HL-60/S4 treated with phorbol 12-myristate 13-acetate at 8.2 ng/mL for 4 days and 3 days (cell line): ENCODE measurements around the gene CNNM4.

Experiments used
- in situ Hi-C: fragments of 300-500 bp; cut with MboI; formaldehyde crosslinking; loops from 2 replicates; pipeline ENCODE4 v1.15.0; 2022; ENCODE audit warnings: low sequenced_read_pairs

Gene CNNM4

DNA sequence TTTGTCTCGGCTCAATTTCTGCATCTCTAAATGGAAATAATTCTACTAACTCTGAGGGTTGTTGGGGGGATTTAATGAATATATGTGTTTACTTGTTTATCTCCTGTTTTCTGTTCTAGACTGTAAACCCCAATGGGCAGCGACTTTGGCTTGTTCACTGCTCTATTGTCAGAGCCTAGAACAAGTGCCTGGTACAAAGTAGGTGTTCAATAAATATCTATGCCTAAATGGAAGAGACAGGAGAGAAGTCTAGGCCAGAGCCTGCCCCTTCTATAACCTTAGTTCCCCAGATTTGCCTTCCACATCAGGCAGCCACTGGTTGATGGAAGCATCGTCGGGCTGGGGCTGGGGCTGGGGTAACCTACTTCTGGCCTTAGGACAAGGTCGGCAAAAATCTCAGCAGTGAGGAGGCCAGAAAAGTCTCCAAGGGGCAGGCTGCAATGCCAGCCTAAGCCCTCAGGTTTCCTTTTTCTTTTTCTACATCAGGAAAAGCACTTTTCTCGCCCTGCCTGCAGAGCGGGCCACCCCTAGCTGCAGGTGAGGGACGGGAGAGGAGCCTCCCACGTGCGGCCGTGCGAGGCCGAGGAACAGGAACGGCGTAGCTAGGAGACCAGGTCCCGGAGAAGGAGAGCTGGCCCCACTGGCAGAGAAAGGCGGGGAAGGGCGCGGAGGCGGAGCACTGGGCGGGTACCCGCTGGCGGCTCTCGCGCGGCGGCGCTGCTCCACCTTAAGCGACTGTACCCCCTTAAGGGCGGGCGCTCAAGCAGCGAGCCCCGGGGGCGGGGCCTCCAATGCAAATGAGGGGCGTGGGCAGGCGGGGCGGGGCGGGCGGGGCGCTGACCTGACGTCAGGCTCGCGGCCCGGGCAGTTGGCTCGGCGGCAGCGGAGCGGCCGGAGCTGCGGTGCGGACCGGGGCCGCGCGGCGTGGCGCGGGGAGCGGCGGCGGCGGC lies at the start of gene CNNM4:
Gene CNNM4, plus strand, starts transcription at position 867 of the 950 bp plus-strand sequence. CDS start 98 bp downstream, outside the sequence.
- in situ Hi-C loops: no loop called here

DNA sequence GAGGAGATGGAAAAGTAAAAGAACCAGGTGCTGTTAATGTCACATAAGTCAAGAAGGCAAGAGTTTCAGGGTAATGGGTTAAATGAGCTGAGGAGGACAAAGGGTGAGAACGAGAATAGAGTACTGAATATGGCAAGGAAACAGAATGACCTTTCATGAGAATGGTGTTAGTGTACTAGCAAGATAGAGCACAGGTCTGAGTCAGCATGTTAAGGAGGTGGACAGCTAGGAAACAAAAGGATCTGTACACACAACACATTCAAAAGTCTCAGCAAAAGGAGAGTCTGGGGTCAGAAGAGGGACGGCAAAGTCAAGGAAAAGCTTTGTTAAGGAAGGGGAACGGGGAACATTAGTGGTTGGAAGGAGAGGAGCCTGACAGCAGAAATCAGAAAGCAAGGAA lies 49.7 kb upstream of the CNNM4 start:
- in situ Hi-C loops: no loop called here

DNA sequence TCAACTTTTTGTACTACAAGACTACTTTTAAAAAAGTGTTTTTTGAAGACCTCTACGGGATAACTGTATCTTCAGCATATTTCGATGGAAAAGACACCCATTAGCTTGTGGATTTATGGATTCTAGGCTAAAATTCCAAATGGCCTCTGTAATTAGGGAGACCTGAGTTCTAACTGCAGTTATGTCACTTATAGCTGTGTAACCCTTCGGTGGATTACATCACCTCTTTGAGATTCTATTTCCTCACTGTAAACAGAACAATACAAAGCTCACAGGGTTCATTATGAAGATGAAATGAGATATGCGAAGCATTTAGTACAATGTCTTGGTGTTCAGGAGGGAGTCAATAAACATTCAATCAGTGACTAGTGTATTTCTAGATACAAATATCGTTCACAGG lies 45.0 kb upstream of the CNNM4 start:
- in situ Hi-C loops: no loop called here

DNA sequence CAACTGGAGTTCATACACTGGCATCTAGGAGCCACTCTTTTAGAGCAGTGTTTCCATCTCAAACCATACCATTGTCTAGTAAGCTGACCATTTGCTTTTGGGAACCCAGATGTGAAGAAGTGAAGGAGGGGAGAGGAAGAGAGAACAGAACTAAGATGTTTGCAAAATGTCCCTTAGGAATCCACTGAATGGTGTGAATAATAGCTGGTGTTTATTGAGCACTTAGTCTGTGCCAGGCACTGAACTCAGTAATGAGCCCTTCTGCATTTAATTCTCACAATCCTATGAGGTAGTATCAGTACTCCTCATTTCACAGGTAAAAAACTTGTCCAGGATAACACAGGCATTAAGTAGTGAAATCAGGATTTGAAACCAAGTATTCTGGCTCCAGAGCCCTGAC lies 44.3 kb upstream of the CNNM4 start:
- in situ Hi-C loops: no loop called here

DNA sequence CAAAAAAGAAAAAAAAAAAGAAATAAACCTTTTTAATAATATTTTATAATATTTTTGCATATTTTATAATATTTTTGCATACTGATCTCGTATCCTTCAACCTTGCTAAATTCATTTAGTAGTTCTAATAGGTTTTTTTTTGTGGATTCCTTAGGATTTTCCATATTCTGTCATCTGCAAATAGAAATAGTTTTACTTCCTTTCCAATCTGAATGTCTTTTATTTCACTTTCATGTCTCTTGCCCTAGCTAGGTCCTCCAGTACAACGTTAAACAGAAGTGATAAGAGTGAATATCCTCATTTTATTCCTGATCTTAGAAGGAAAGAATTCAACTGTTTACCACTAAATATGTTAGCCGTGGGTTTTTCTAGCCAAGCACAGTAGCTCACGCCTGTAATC lies 34.6 kb upstream of the CNNM4 start:
- in situ Hi-C loops: no loop called here

DNA sequence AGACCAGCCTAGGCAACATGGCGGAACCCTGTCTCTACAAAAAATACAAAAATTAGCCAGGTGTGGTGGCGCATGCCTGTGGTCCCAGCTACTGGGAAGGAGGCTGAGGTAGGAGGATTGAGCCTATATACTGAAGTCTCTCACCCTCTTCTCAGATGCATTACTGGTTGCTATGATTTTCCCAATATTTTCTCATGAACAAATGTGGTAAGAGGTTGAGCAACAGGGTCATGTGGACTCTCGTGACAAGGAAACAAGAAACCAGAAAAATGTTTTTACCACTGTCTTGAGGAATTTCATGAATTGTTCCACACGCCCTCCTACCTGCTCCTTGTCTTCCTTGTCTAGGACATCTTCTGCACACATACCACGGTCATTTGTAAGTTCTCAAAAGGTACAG lies 33.3 kb upstream of the CNNM4 start:
- in situ Hi-C loops: no loop called here

DNA sequence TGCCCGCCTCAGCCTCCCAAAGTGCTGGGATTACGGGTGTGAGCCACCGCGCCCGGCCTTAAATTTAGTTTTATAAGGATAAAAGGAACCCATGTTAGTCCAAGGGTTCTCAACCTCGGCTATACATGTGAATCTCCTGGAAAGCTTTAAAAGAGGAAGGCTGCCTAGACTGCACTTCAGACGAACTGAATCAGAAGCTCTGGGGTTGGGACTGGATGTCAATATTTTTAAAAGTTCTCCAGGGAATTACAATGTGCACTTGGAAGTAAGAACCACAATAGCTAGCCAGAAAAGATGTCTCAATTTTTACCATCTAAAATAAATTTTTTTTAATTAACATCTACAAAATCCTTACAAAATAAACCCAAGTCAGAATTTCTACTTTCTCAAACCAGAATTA lies 31.0 kb upstream of the CNNM4 start:
- in situ Hi-C loops: no loop called here

DNA sequence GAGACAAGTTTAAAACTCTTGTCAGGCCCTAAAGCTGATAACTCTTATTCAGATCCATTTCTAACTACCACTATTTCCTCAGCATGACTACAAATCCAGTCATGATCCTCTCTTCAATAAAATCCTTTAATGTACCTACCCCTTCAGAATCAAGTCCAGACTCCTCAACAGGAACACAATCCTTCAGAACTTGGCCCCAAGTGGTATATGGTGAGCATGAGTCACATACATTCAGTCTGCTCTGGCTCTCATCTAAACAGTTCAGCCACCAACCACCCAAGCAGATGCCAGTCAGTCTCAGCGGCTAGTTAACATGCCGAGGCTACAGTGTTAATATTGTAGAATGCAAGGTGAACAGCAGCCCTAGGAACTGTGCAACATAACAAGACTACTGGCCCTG lies 30.5 kb upstream of the CNNM4 start:
- in situ Hi-C loops: no loop called here

DNA sequence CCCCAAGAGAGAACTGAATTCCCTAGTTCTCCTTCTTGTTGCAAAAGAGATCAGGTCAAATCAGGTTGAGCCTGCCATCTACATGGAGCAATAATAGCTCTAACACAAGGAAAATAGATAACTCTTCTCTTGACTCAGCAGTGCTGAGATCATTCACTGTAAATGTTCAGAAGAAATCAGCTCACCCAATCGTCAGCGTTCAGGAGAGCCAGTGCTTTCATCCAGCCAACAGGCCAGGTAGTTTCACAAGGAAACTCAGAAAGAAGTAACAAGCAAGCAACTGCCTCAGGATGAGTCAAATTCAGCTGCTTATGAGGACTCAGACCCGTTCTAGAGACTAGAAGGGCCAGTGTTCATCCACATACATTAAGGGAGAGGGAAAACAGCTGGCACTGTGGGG lies 26.8 kb upstream of the CNNM4 start:
- in situ Hi-C loops: no loop called here

DNA sequence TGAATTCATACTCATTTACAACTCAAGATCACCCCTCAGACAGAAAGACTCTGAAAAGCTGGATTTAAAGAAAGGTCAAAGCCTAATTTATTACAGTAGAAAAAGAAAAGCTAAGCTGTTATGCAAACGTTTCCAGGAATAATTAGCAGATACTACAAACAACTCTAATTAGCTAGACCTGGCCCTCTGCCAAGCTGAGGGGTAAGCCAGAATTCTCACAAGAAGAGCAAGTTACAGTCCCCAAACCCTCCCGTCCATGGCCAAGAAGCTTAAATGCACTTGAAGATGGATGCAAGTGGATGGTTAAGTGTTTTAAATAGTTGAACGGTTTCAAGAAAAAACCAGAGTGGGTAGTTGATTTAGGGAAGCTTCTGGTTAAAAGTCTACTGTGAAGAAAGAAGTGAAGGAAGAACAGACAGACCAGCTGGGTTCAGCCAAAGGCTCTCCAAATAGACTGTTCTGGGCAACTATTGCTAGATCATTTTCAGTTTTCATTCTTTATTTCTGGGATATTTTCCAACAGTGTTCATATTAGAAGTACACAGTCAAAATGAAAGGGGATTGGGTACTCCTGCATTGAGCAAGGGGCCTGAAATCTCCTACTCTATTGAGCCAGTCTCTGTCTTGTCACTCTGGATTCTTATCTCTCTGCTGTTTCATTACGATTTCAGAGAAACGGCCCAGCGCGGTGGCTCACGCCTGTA lies 25.7 kb upstream of the CNNM4 start:
- in situ Hi-C loops: no loop called here

DNA sequence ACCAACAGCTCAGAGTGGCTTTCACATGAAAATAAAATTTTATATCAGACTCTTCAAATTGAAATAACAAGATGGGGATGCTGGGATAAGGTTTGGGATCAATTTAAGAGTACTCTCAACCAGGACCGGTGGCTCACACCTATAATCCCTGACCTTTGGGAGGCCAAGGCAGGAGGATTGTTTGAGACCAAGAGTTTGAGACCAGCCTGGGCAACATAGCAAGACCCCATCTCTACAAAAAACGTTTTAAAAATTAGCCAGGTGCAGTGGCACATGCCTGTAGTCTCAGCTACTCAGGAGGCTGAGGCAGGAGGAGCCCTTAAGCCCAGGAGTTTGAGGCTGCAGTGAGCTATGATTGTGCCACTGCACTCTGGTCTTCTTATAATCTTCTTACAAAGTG lies 23.5 kb upstream of the CNNM4 start:
- in situ Hi-C loops: no loop called here

DNA sequence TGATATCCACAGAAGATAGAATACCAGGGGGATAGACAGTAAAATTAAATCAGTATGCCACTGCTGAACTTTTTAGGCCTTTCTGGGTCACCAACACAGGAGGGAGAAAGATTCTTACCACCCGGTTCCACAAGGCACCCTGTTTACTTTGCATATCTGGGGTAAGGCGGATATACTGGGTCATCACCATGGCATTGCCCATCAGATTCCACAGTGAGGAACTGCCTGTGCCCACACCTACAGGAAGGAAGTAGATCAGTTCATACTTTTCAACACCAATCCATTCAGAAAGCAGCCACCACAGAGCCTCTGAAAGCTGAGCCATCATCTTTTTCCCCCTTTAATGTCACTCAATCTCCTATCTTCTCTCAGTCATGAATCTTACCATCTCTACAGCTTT lies 22.9 kb upstream of the CNNM4 start:
- in situ Hi-C loops: no loop called here

DNA sequence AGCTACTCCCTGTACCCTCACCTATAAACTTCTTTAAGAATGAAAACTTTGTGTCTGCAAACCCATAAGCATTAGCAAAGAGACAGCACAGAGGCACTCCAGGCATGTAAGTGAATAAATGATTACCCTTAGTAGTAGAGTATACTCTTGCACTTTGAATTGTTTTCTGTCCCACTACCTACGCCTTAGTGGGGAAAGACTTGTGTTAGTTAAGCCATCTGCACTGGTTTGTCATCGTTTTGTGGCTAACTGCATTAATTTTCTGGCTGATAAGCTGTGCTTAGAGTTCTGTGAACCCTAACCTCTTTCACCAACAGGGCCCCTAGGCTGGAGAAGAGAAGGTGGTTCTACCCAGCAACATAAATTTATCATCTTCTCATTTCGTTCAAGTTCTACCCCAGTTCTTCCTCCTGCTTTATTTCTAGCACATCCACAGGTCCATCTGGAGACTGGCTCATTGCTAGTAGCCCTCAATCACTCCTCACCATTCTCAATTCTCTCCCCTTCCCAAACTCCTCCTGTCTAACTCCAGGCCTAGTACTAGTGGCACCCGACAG lies 21.5 kb upstream of the CNNM4 start:
- in situ Hi-C loops: no loop called here

DNA sequence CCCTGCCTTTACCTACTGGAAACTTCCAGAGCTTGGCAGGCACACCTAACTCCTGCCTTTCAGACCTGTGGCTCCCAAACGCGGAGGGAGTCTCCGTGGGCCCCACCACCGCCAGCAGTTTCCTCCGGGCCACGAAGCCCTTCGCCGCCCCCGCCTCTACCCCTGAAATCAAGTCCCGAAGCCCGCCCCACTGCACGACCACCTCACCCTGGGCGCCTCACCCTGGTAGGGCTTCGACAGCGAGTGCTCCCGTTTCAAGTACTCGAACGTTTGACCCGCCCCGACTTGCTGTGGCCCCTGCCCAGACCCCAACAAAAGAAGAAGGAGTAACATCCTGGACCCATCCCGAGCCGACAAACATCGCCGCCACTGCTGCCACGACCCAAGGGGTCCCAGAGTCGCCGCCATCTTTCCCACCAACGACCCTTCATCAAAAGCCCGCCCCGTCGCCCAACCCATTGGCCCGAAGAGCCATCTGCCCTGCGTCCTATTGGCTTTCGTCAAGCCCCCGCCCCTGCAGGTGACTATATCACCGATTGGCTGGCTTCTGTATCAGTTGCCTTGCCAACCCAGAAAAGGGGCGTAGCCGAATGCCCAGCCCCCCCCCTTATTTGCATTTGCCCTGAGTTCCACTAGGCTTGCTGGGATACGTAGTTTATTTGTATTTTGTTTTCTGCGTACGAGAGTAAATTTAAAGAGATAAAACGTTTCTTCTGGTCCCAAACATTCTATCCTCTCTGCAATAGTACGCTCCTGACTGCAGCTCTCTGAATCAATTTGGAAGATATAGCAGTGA lies 20.9 kb upstream of the CNNM4 start, which contains the start of gene LMAN2L:
Gene LMAN2L, minus strand, starts transcription at position 432 of the 796 bp plus-strand sequence. Its CDS starts 24 bp downstream, at position 408.
- in situ Hi-C loops: no loop called here

DNA sequence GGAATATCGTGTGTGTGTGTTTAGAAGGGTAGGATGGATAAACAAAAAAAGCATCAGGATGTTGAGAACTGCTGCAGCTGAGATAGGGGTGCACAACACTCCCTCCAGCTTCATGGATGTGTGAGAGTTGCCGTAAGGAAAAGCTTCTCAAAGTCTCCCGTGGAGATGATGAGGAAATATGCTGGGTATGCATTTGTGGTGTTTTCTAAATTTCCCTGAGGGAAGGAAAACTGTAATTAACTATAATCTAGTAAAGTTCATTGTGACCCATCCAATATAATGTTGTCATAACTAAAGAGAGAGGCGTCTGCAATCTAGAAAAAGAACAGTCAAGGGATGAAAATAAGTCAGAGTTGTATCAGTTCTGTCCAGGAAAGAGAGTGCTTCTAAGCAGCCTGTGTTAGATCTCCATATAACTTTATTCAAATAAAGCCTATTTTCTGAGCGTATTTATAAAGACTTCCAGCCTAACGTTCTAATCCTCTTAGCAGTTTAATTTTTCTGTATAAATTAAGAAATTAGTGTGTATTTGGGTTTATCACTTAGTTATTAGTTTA lies 13.6 kb upstream of the CNNM4 start:
- in situ Hi-C loops: no loop called here

DNA sequence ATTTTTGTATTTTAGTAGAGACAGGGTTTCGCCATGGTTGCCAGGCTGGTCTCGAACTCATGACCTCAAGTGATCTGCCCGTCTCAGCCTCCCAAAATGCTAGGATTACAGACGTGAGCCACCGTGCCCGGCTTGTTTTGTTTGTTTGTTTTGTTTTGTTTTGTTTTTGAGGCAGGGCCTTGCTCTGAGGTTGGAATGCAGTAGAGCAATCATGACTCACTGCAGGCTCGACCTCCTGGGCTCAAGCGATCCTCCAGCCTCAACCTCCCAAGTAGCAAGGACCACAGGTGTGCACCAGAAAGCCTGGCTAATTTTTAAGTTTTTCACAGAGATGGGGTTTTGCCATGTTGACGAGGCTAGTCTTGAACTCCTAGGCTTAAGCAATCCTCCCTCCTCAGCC lies 8.9 kb upstream of the CNNM4 start:
- in situ Hi-C loops: no loop called here

DNA sequence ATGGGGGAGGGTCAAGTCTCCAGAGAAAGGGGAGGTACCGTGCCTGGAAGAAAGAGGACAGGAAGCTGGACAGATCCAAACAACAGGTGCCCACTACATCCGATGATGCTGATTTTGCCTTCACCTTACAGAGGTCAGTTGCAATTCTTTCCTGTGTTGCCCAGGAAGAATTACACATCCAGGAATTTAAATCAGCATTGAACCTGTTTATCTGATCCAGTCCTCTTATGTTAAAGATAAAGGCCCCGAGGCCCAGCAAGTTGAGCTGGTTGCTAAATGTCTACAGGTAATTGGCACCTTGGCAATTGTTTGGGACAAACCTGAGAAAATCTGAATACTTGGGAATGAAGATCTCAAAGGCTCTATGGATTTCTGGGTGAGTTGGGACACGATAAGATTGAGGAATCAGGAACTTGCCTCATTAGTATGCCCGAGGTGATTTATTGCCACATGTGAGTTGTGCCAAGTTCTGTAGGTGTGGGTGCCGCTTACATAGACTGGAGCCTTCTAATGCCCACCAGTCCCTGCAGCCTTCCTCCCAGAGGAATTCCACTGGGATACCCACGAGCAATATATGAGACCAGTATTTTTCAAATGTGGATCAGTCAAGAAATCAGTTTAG lies 6.9 kb upstream of the CNNM4 start:
- in situ Hi-C loops: no loop called here

DNA sequence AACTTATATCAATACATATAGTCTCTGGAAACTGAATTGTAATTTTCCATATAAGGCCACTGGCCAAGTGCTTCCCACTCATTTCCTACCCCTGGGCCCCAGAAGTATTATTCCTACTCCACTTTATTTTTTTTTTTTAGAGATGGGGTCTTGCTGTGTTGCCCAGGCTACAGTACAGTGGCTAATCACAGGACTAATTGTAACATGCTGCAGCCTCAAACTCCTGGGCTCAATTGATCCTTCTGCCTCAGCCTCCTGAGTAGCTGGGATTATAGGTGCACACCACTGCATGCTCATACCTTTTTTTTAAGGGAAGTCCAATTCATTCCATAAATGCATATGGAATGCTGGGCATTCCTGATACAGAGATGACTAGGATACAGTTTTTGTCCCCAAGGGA lies 6.4 kb upstream of the CNNM4 start:
- in situ Hi-C loops: no loop called here

DNA sequence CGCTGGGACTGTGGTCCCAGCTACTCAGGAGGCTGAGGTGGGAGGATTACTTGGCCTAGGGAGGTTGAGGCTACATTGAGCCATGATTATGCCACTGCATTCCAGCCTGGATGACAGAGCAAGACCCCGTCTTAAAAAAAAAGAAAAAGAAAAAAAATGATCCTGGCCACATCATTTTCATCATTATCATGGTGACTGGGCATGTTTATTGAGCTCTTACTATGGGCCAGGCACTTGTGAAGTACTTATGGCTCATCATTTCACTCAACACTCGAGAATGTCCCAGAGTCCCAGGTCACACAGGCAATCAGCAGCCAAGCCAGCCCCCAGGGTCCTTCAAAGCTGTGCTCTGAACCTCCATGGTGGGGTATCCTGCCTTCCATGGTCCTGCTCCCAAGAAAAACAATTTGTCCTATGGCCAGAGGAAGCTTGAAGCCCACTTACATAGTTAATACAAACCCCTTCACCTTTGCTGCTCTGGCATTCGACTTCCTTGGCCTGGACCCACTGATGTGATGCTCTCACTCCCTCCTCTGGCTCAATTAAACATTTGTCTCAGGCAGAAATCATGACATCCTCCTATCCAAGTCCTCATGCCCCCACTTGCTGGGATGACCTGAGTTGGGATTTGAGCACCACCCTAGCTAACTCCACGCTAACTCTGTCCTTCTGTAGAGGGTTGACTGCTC lies 3.8 kb upstream of the CNNM4 start:
- in situ Hi-C loops: no loop called here

DNA sequence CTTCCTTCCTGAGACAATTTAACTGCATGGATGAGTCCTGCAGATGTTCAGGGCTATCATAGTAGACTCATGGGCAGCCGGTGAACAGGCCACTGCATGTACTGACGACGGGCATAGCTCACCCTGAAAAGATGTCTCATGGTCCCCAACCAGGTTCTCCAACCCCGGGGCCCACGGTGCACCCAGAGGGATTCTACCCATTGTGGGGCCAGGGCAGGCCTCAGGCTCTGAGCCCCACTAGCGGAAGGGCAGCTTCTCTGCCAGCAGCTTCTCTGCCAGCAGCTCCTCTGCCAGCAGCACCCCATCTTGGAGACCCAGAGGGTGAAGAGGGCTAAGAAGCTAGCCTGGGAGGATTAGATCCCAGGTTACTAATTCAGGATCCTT lies 3.2 kb upstream of the CNNM4 start:
- in situ Hi-C loops: no loop called here
